Testis (tissue), 3 donors: ENCODE measurements around the gene PRKAG3. TPM values are rescaled to one million over a fixed set of nuclear protein-coding genes. Genes with fewer than 3 reads are reported as not detected.
A peak's percentile ranks its signal among the peaks of the same experiment; 100 is the strongest.

Source experiments
- DNase-seq: peaks from one replicate; pipeline ENCODE4 v3.0.0-alpha.2; 2019
- H3K27ac ChIP-seq, 2 donors: fragments of 200-600 bp; sonication (generic); one replicate each; pipeline ENCODE4 v1.5.1; 2019
- H3K27me3 ChIP-seq: fragments of 200-600 bp; sonication (generic); one replicate; pipeline ENCODE4 v1.5.1; 2019
- H3K36me3 ChIP-seq: fragments of 200-600 bp; sonication (generic); one replicate; pipeline ENCODE4 v1.5.1; 2017; ENCODE audit warnings: low read depth; ENCODE audit errors: missing control alignments
- H3K4me1 ChIP-seq: fragments of 200-600 bp; sonication (generic); one replicate; pipeline ENCODE4 v1.5.1; 2019
- H3K4me3 ChIP-seq, 2 donors: fragments of 200-600 bp; sonication (generic); one replicate each; pipeline ENCODE4 v1.5.1; 2017 to 2019
- H3K9me3 ChIP-seq: fragments of 200-600 bp; sonication (generic); one replicate; pipeline ENCODE4 v1.5.1; 2017
- CTCF ChIP-seq, 3 experiments: fragments of 450-650 bp in 2 of 3; fragments of 200-600 bp in 1 of 3; sonication (generic) in 1 of 3; IDR thresholded peaks; one replicate each; pipeline ENCODE4 v1.5.1; 2016 to 2019; ENCODE audit warnings: antibody characterized with exemption in 3 of 3, mild to moderate bottlenecking in 2 of 3, moderate library complexity in 1 of 3
- POLR2A ChIP-seq: fragments of 450-650 bp; IDR thresholded peaks from one replicate; pipeline ENCODE4 v1.6.1; 2017; ENCODE audit warnings: antibody characterized with exemption, mild to moderate bottlenecking, moderate library complexity
- WGBS, 2 donors: methylation state at CpG; one replicate each; pipeline ENCODE4 v1.1.5; 2018; 5-methylcytosine and 5-hydroxymethylcytosine counted together
- intact Hi-C: fragments of 100-400 bp; cut with DNase I; formaldehyde crosslinking; loops from one replicate; pipeline ENCODE4 v1.15.1; 2023; ENCODE audit warnings: low total_unique reads
- polyA plus RNA-seq: library from polyadenylated mRNA; stranded (reverse); fragments of 350-450 nt; fragmentation: Illumina TruSeq; extraction: RNeasy Lipid Tissue Mini Kit (QIAGEN cat#74804); gene quantifications from one replicate; pipeline ENCODE4 v1.2.3, GENCODE V29; 2014; ENCODE audit warnings: low read depth, low replicate concordance; ENCODE audit not compliant: insufficient read depth
- total RNA-seq, 2 donors: library from RNA; depleted of rRNA; stranded (reverse); fragments of >200 nt; gene quantifications; one replicate each; pipeline ENCODE4 v1.2.3, GENCODE V29; 2016

PRKAG3 gene
- total and polyA plus RNA-seq, 3 donors from 2014 or later = 0.25 to 0.40 (median 0.39) TPM

DNA sequence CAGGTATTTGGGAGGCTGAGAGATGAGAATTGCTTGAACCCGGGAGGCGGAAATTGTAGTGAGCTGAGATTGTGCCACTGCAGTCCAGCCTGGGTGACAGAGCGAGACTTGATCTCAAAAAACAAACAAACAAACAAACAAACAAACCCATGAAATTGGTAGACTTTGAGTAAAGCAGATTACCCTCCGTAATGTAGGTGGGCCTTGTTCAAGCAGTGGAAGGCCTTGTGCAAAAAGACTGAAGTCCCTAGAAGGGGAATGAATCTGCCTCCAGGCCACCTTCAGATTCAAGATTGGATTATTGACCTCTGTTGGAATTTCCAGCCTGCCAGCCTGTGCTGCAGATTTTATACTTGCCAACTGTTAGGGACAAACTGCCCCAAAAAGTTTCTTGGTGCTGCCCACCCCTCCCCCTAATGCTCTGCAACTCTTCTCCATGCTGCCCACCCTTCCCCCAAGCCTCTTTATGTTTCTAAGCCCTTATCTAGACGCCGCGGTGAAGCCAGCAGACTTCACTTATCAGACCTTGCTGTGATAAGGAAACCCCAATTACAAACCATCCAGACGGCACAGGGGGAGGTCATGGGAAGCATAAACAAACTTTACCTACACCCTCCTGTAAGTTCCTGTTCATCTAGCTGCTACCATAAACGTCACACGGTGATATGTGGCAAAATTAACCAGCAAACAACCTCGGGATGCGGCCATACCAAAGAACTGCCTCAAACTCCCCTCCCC, 32.7 kb downstream of the PRKAG3 start:
- H3K27ac ChIP-seq = no peak overlapping the region
- intact Hi-C loops = no loop called here
- no peaks in the 10 kb centered on the region for H3K4me1 ChIP-seq
- TF ChIP-seq POLR2A (no peak), CTCF (IDR thresholded peaks at IDR 0.05) (no peak)
- no peaks in the 10 kb centered on the region for H3K36me3 ChIP-seq
- H3K4me3 ChIP-seq = no peak overlapping the region
- H3K9me3 ChIP-seq = no peaks in the 10 kb centered on the region
- DNase-seq = peak; percentile 38
- WGBS, 2 donors = 59 to 61% methylated on average over 12 of the region's 12 CpGs
- H3K27me3 ChIP-seq = no peaks in the 10 kb centered on the region

GRCh38 chr2:218796691-218797090, 34.9 kb downstream of the PRKAG3 start:
- no peaks in the 10 kb centered on the region for H3K27me3 ChIP-seq
- no peaks in the 10 kb centered on the region for H3K9me3 ChIP-seq
- TF ChIP-seq POLR2A (no peak), CTCF (IDR thresholded peaks at IDR 0.05) (no peak)
- WGBS, 2 donors = 69 to 87% methylated on average over 4 of the region's 4 CpGs
- intact Hi-C loops = no loop called here
- no peaks in the 10 kb centered on the region for H3K4me1 ChIP-seq
- no peak for DNase-seq
- no peak overlapping the region for H3K4me3 ChIP-seq
- no peaks in the 10 kb centered on the region for H3K36me3 ChIP-seq
- no peak overlapping the region for H3K27ac ChIP-seq

GRCh38 chr2:218792433-218792832, 39.2 kb downstream of the PRKAG3 start:
- no peak for TF ChIP-seq POLR2A
- TF ChIP-seq CTCF (IDR thresholded peaks at IDR 0.05) = no peak
- Histone ChIP-seq H3K4me1 (no peaks in the 10 kb centered on the region), H3K27me3 (no peaks in the 10 kb centered on the region), H3K36me3 (no peaks in the 10 kb centered on the region), H3K9me3 (no peaks in the 10 kb centered on the region), H3K27ac (no peak overlapping the region), H3K4me3 (no peak overlapping the region)
- DNase-seq = no peak
- intact Hi-C loops = no loop called here
- 67 to 84% methylated on average over 1 of the region's 1 CpG for WGBS, 2 donors

DNA sequence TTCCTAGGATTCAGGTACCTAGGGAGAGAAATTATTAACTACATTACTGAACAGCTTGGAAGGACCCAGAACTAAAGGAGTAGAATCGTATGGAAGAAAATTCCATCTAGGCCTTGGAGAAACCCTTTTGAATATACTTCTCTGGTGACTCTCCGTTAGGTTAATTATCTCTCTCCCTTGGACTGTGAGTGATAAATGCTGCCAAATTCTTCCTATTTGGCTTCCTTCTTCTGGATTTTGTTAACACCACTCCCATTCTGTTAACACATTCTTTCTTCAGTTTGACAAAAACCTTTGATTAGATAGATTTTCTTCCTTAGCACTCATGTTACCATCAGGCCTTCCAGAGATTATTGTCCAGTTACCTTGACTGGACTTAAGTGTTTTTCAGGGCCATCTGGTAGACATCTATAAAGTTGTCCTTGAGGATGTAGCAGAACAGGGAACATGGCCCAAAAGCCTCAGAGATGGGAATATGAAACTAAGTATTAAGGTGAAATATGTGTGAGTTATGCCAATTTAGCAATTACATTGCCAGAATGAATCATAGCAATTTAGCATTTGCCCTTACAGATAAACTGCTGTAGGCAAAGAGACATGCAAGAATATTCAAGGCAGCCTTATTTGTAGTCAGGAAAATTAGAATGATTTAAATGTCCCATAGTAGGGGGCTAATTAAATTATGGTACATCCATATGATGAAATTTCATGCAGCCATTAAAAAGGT, 42.9 kb downstream of the PRKAG3 start:
- H3K9me3 ChIP-seq = no peaks in the 10 kb centered on the region
- no peak overlapping the region for H3K4me3 ChIP-seq
- WGBS, 2 donors = 51 to 68% methylated on average over 2 of the region's 2 CpGs
- no peaks in the 10 kb centered on the region for H3K4me1 ChIP-seq
- no peak for TF ChIP-seq CTCF (IDR thresholded peaks at IDR 0.05)
- TF ChIP-seq POLR2A = no peak
- no peak for DNase-seq
- no peak overlapping the region for H3K27ac ChIP-seq
- H3K36me3 ChIP-seq = no peaks in the 10 kb centered on the region
- no peaks in the 10 kb centered on the region for H3K27me3 ChIP-seq
- intact Hi-C loops = no loop called here
